ENCODE measurements around the gene RNF112.

The RNF112 gene

DNA sequence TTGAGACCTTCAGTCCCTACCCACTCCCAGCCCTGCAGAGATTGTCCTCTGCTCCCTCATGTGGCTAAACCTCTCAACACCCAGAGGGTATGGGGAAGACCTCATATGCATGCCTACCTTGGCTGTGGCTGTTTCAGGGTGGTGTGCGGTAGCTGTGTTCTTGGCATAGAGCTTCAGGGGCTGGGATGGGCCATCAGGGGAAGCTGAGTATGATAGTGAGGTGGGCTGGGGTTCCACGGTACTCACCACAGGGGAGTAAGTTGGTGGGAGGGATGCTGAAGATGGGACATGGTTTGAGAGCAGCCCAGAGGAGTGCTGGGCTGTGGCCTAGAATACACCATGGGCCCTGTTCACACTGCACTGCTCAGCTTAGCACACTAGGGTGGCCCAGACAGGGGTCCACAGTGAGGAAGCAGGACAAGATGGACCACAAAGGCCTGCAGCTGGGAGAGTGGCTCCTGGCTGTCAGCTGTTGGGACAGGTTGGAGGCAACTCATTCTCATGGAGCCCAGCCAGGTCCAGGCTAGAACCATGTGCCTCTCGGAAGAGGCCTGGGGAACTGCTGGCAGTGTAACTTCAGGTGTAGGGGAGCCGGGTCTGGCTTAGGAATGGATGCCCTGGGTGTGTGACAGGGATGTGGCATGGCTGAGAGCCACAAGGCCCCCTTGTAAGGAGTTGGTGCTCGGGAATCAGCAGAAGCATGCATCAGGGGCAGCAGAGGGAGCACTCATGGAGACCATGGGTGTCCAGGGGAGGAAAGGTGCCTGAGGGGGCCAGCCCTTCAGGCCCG lies 27.2 kb upstream of the RNF112 start:
- Histone ChIP-seq H3K36me3 (ENCODE audit: insufficient read depth, low read length) (peaks cover 21% of the 10 kb centered on the region; the same call in 1 of the 2 replicates), H3K27ac (ENCODE audit: low read depth, low read length) (peak overlapping the region; percentile 18; the same call in 1 of the 2 replicates), H3K79me2 (ENCODE audit: control insufficient read depth, insufficient read depth, low read length, unreplicated experiment) (peaks cover 36% of the 10 kb centered on the region), H3K4me1 (ENCODE audit: control insufficient read depth, insufficient read depth, low read length, unreplicated experiment) (peaks cover 60% of the 10 kb centered on the region), H3K4me3 (ENCODE audit: low read depth, low read length) (no peak overlapping the region), H2AFZ (ENCODE audit: low read length, unreplicated experiment) (no peak overlapping the region), H3K27me3 (ENCODE audit: insufficient read depth, low read length) (no peaks in the 10 kb centered on the region)

GRCh38 chr17:19384723-19385391 lies 26.2 kb upstream of the RNF112 start:
- Histone ChIP-seq H3K36me3 (ENCODE audit: insufficient read depth, low read length) (peaks cover 16% of the 10 kb centered on the region; the same call in 1 of the 2 replicates), H3K27ac (ENCODE audit: low read depth, low read length) (peak overlapping the region; percentile 71), H3K4me3 (ENCODE audit: low read depth, low read length) (no peak overlapping the region), H3K27me3 (ENCODE audit: insufficient read depth, low read length) (no peaks in the 10 kb centered on the region), H2AFZ (ENCODE audit: low read length, unreplicated experiment) (no peak overlapping the region), H3K79me2 (ENCODE audit: control insufficient read depth, insufficient read depth, low read length, unreplicated experiment) (peaks cover 27% of the 10 kb centered on the region), H3K4me1 (ENCODE audit: control insufficient read depth, insufficient read depth, low read length, unreplicated experiment) (peaks cover 55% of the 10 kb centered on the region)

- Histone ChIP-seq H2AFZ (ENCODE audit: low read length, unreplicated experiment) (no peak overlapping the region), H3K27me3 (ENCODE audit: insufficient read depth, low read length) (no peaks in the 10 kb centered on the region), H3K27ac (ENCODE audit: low read depth, low read length) (peak overlapping the region; percentile 71), H3K4me3 (ENCODE audit: low read depth, low read length) (no peak overlapping the region), H3K79me2 (ENCODE audit: control insufficient read depth, insufficient read depth, low read length, unreplicated experiment) (peaks cover 20% of the 10 kb centered on the region), H3K4me1 (ENCODE audit: control insufficient read depth, insufficient read depth, low read length, unreplicated experiment) (peaks cover 51% of the 10 kb centered on the region), H3K36me3 (ENCODE audit: insufficient read depth, low read length) (peaks cover 9% of the 10 kb centered on the region; the same call in 1 of the 2 replicates)
These were observed 25.5 kb upstream of the RNF112 start for GRCh38 chr17:19385521-19385983.

GRCh38 chr17:19386051-19386929 lies 24.7 kb upstream of the RNF112 start:
- H3K27me3 ChIP-seq (ENCODE audit: insufficient read depth, low read length), result no peaks in the 10 kb centered on the region
- peak overlapping the region; percentile 71 for H3K27ac ChIP-seq (ENCODE audit: low read depth, low read length)
- H2AFZ ChIP-seq (ENCODE audit: low read length, unreplicated experiment), result no peak overlapping the region
- H3K79me2 ChIP-seq (ENCODE audit: control insufficient read depth, insufficient read depth, low read length, unreplicated experiment), result peaks cover 12% of the 10 kb centered on the region
- peak overlapping the region; percentile 48 for H3K4me3 ChIP-seq (ENCODE audit: low read depth, low read length)
- 0 out of 2 replicates have a peak, but pooled peaks cover 3% of the 10 kb centered on the region for H3K36me3 ChIP-seq (ENCODE audit: insufficient read depth, low read length)
- H3K4me1 ChIP-seq (ENCODE audit: control insufficient read depth, insufficient read depth, low read length, unreplicated experiment), result peaks cover 51% of the 10 kb centered on the region

GRCh38 chr17:19386974-19387920 lies 23.8 kb upstream of the RNF112 start, which contains the start of gene MFAP4:
MFAP4 (minus strand) TSS chr17:19387190; CDS start chr17:19387155, 35 bp downstream.
- peak within 1 kb of the TSS; percentile 71 for H3K27ac ChIP-seq (ENCODE audit: low read depth, low read length)

GRCh38 chr17:19387921-19388521 lies 23.0 kb upstream of the RNF112 start:
- H3K4me3 ChIP-seq (ENCODE audit: low read depth, low read length), result no peak overlapping the region
- H3K79me2 ChIP-seq (ENCODE audit: control insufficient read depth, insufficient read depth, low read length, unreplicated experiment), result no peaks in the 10 kb centered on the region
- H3K36me3 ChIP-seq (ENCODE audit: insufficient read depth, low read length), result 0 out of 2 replicates have a peak, but pooled peaks cover 1% of the 10 kb centered on the region
- H2AFZ ChIP-seq (ENCODE audit: low read length, unreplicated experiment), result no peak overlapping the region
- H3K4me1 ChIP-seq (ENCODE audit: control insufficient read depth, insufficient read depth, low read length, unreplicated experiment), result peaks cover 51% of the 10 kb centered on the region
- H3K27ac ChIP-seq (ENCODE audit: low read depth, low read length), result peak overlapping the region; percentile 71
- no peaks in the 10 kb centered on the region for H3K27me3 ChIP-seq (ENCODE audit: insufficient read depth, low read length)

More at GRCh38 chr17:19386974-19387920, 23.8 kb upstream of the RNF112 start, which contains the start of gene MFAP4:
- Histone ChIP-seq H3K36me3 (ENCODE audit: insufficient read depth, low read length) (0 out of 2 replicates have a peak, but pooled peaks cover 3% of the 10 kb centered on the region), H2AFZ (ENCODE audit: low read length, unreplicated experiment) (no peak within 1 kb of the TSS), H3K27me3 (ENCODE audit: insufficient read depth, low read length) (no peaks in the 10 kb centered on the region), H3K4me1 (ENCODE audit: control insufficient read depth, insufficient read depth, low read length, unreplicated experiment) (peaks cover 51% of the 10 kb centered on the region), H3K4me3 (ENCODE audit: low read depth, low read length) (peak within 1 kb of the TSS; percentile 48), H3K79me2 (ENCODE audit: control insufficient read depth, insufficient read depth, low read length, unreplicated experiment) (peaks cover 5% of the 10 kb centered on the region)

GRCh38 chr17:19388791-19389785 lies 21.9 kb upstream of the RNF112 start:
- H2AFZ ChIP-seq (ENCODE audit: low read length, unreplicated experiment), result no peak overlapping the region
- no peaks in the 10 kb centered on the region for H3K79me2 ChIP-seq (ENCODE audit: control insufficient read depth, insufficient read depth, low read length, unreplicated experiment)
- no peak overlapping the region for H3K4me3 ChIP-seq (ENCODE audit: low read depth, low read length)
- no peaks in the 10 kb centered on the region for H3K27me3 ChIP-seq (ENCODE audit: insufficient read depth, low read length)
- no peak overlapping the region for H3K27ac ChIP-seq (ENCODE audit: low read depth, low read length)
- H3K4me1 ChIP-seq (ENCODE audit: control insufficient read depth, insufficient read depth, low read length, unreplicated experiment), result peaks cover 44% of the 10 kb centered on the region
- no peaks in the 10 kb centered on the region for H3K36me3 ChIP-seq (ENCODE audit: insufficient read depth, low read length)

DNA sequence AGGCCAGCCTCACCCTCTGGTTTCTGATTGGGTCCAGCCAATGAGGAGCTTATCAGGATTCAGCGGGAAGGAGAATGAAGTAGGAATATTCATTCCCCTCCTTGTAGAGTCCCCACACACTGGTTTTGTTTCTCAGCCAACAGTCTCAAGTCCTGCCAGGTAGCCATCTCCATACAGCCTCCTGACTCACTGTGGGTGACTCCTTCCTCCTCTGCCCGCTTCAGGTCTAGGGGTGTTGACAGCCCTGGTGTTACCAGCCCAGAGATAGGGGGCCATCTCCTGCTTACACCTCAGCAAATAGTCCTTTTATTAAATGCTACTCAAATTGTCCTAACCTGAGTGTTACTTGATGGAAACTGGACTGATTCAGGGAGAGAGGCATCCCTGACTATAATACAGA lies 20.1 kb upstream of the RNF112 start:
- H3K27ac ChIP-seq (ENCODE audit: low read depth, low read length), result no peak overlapping the region
- H3K36me3 ChIP-seq (ENCODE audit: insufficient read depth, low read length), result no peaks in the 10 kb centered on the region
- H3K4me3 ChIP-seq (ENCODE audit: low read depth, low read length), result no peak overlapping the region
- no peaks in the 10 kb centered on the region for H3K27me3 ChIP-seq (ENCODE audit: insufficient read depth, low read length)
- H3K4me1 ChIP-seq (ENCODE audit: control insufficient read depth, insufficient read depth, low read length, unreplicated experiment), result peaks cover 27% of the 10 kb centered on the region
- no peaks in the 10 kb centered on the region for H3K79me2 ChIP-seq (ENCODE audit: control insufficient read depth, insufficient read depth, low read length, unreplicated experiment)
- H2AFZ ChIP-seq (ENCODE audit: low read length, unreplicated experiment), result no peak overlapping the region

Measured in ACC112 (cell line).